Kidney (tissue), 14 donors: ENCODE data around the gene CCDC142. TPM values are rescaled to one million over a fixed set of nuclear protein-coding genes. Genes with fewer than 3 reads are reported as not detected.
"Not testable (repeated sequence)": the region's sequence is repeated elsewhere in the genome, so short reads cannot be mapped to it uniquely, and the experiment has no call there.

Experiments used
- DNase-seq, 5 donors: peaks; one replicate each; pipeline ENCODE4 v3.0.0-alpha.2; 2013 to 2020
- FAIRE-seq: peaks from 2 replicates; lab custom pipeline; 2012; peaks lifted over from hg19 to GRCh38; lab: Jason Lieb, UNC
- H3K27ac ChIP-seq, 2 donors: one replicate each; pipeline ENCODE4 v1.7.0; 2013; ENCODE audit warnings: low read depth in 2 of 2, low read length in 2 of 2, inconsistent platforms in 1 of 2
- H3K27me3 ChIP-seq: one replicate; pipeline ENCODE4 v1.7.1; 2013; ENCODE audit warnings: low read length, inconsistent platforms; ENCODE audit not compliant: control insufficient read depth, insufficient read depth
- H3K36me3 ChIP-seq, 3 donors: one replicate each; pipeline versions ENCODE4 v1.7.0 to v1.7.1; 2013; ENCODE audit warnings: low read length in 3 of 3, control low read depth in 1 of 3, inconsistent platforms in 1 of 3; ENCODE audit not compliant: insufficient read depth in 3 of 3, control insufficient read depth in 2 of 3
- H3K4me1 ChIP-seq, 3 donors: one replicate each; pipeline versions ENCODE4 v1.7.0 to v1.7.1; 2013; ENCODE audit warnings: low read length in 3 of 3, inconsistent platforms in 1 of 3, low read depth in 1 of 3; ENCODE audit not compliant: control insufficient read depth in 2 of 3, insufficient read depth in 2 of 3
- H3K4me3 ChIP-seq, 3 donors: one replicate each; pipeline versions ENCODE4 v1.7.0 to v1.8.1; 2013; ENCODE audit warnings: low read length in 3 of 3, control low read depth in 1 of 3, inconsistent platforms in 1 of 3
- H3K9ac ChIP-seq, 3 donors: one replicate each; pipeline versions ENCODE4 v1.7.0 to v1.7.1; 2013; ENCODE audit warnings: low read length in 3 of 3, control low read depth in 1 of 3, inconsistent platforms in 1 of 3
- H3K9me3 ChIP-seq, 3 donors: one replicate each; pipeline versions ENCODE4 v1.7.0 to v1.7.1; 2013; ENCODE audit warnings: low read length in 3 of 3, control low read depth in 1 of 3, inconsistent platforms in 1 of 3; ENCODE audit not compliant: control insufficient read depth in 2 of 3, insufficient read depth in 1 of 3
- intact Hi-C: fragments of 100-400 bp; cut with DNase I; formaldehyde crosslinking; loops from one replicate; pipeline ENCODE4 v1.11.1; 2022
- polyA plus RNA-seq: library from polyadenylated mRNA; stranded (reverse); fragments of 350-450 nt; fragmentation: Illumina TruSeq; extraction: RNeasy Lipid Tissue Mini Kit (QIAGEN cat#74804); gene quantifications from one replicate; pipeline ENCODE4 v1.2.3, GENCODE V29; 2014; ENCODE audit warnings: low read depth, low replicate concordance; ENCODE audit not compliant: insufficient read depth
- total RNA-seq: library from RNA; stranded (reverse); fragmentation: NEBNext Ultra II Directional; extraction: Animal tissue kit (Norgen Biotek cat#: 25700); gene quantifications from one replicate; pipeline ENCODE4 v1.2.1, GENCODE V29; 2021
- TF ChIP-seq, protein P1 (sequence below): IDR thresholded peaks from 3 replicates; pipeline ENCODE4 v1.5.1; 2012; ENCODE audit warnings: mild to moderate bottlenecking, moderate library complexity, borderline replicate concordance; ENCODE audit not compliant: insufficient read depth; ENCODE audit errors: extremely low read depth
- donor health status: control.
- donor health status: control.
- donor health status: control.
- donor health status: control.
- donor health status: control.
- donor health status: DM: yes; HTN: yes; CAD: no.
- donor health status: Normal renal cell carcinoma (clear cell type).

The CCDC142 gene
- total and polyA plus RNA-seq, 2 donors from 2014 or later: 2.8 to 23.1 TPM

DNA sequence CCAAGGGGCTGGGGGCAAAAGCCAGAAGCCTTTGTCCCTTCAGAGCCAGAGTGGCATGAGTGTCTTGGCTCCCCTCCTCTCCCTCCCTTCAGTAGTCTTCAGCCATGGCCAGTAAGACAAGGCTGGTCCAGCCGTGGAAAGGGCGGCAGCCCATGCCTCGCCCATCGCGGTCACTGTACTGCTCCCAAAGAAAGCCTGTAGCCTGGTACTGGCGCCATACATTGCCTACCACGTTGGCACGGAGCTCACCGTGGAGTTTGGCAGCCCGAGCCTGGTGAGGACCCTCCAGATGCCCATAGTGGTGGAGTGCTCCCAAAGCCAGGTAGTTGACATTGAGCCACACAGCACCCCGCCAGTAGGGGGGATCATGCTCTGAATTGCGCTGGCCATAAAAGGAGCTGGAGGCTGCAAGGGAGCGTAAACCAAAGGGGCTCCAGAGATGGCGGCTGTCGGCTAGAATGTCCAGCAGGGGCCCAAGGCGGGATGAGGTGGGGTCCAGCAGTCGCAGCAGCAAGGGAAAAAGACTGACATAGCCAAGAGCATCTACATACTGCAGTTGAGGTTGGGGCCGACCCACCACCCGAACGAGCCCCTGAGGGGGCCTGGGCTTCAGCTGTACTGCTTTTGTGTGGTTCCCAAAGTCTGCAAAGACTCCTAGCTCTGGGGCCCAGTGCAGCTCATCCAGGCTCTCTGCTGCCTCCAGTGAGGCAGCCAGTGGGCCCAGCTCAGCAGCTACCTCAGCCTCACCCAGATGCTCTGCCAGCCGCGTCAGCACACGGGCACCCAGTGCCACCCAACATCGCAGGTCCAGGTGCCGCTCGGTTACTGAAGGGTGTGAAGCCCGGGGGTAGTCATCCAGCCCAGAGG is 21.4 kb downstream of the CCDC142 start:
- no peak for FAIRE-seq

DNA sequence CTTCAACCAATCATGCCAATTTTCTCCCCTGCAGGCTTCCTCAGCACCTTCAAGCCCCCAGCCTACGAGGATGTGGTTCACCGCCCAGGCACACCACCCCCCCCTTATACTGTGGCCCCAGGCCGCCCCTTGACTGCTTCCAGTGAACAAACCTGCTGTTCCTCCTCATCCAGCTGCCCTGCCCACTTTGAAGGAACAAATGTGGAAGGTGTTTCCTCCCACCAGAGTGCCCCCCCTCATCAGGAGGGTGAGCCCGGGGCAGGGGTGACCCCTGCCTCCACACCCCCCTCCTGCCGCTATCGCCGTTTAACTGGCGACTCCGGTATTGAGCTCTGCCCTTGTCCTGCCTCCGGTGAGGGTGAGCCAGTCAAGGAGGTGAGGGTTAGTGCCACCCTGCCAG is 22.6 kb downstream of the CCDC142 start:
- not testable (repeated sequence) for H3K36me3 ChIP-seq

More for the DNA sequence above, 21.4 kb downstream of the CCDC142 start:
- peak in 1 of 5 donors; percentile 52 for DNase-seq
- H3K4me1 ChIP-seq: peaks cover 0 to 21% (median 13%) of the 10 kb centered on the region in 3 donors
- no peaks in the 10 kb centered on the region for H3K27me3 ChIP-seq
- H3K9ac ChIP-seq: no peak overlapping the region
- no peaks in the 10 kb centered on the region for H3K9me3 ChIP-seq
- TF ChIP-seq, protein P1, sequence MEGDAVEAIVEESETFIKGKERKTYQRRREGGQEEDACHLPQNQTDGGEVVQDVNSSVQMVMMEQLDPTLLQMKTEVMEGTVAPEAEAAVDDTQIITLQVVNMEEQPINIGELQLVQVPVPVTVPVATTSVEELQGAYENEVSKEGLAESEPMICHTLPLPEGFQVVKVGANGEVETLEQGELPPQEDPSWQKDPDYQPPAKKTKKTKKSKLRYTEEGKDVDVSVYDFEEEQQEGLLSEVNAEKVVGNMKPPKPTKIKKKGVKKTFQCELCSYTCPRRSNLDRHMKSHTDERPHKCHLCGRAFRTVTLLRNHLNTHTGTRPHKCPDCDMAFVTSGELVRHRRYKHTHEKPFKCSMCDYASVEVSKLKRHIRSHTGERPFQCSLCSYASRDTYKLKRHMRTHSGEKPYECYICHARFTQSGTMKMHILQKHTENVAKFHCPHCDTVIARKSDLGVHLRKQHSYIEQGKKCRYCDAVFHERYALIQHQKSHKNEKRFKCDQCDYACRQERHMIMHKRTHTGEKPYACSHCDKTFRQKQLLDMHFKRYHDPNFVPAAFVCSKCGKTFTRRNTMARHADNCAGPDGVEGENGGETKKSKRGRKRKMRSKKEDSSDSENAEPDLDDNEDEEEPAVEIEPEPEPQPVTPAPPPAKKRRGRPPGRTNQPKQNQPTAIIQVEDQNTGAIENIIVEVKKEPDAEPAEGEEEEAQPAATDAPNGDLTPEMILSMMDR: peak; percentile 11
- H3K27ac ChIP-seq: no peak overlapping the region
- intact Hi-C loops: no loop called here
- H3K4me3 ChIP-seq: no peak overlapping the region
- H3K36me3 ChIP-seq: peaks cover 0 to 3% (median 0%) of the 10 kb centered on the region in 3 donors

DNA sequence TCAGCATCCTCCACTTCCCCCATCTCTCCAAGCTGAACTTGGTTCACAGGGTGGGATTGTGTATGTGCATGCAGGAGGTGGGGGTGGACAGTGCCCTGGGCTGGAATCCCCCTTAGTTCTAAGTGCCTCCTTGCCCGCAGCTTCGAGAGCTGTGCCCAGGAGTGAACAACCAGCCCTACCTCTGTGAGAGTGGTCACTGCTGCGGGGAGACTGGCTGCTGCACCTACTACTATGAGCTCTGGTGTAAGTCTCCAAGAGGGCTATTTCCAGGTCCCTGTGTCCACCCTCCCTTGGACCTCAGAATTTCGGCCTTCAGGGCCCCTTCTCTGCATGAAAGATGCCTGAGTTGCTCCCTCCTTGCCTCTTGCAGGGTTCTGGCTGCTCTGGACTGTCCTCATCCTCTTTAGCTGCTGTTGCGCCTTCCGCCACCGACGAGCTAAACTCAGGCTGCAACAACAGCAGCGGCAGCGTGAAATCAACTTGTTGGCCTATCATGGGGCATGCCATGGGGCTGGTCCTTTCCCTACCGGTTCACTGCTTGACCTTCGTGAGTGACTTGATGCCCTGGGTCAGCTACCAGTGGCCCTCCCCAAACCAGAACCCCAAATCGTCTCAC is 23.2 kb downstream of the CCDC142 start:
- peak in 2 of 5 donors; percentile 46 to 57 for DNase-seq
- H3K4me1 ChIP-seq: peaks cover 0 to 32% (median 16%) of the 10 kb centered on the region in 3 donors
- H3K27me3 ChIP-seq, H3K36me3 ChIP-seq, intact Hi-C loops, H3K27ac ChIP-seq, FAIRE-seq, H3K9ac ChIP-seq, H3K9me3 ChIP-seq: not testable (repeated sequence)
- H3K4me3 ChIP-seq: peak overlapping the region in 1 of 3 donors; percentile 97

More for the DNA sequence above, 22.6 kb downstream of the CCDC142 start:
- intact Hi-C loops, H3K9me3 ChIP-seq, H3K27me3 ChIP-seq, FAIRE-seq, H3K27ac ChIP-seq, H3K4me3 ChIP-seq, H3K9ac ChIP-seq: not testable (repeated sequence)
- H3K4me1 ChIP-seq: peaks cover 0 to 32% (median 16%) of the 10 kb centered on the region in 3 donors
- DNase-seq: peak in 2 of 5 donors; percentile 49 to 58

DNA sequence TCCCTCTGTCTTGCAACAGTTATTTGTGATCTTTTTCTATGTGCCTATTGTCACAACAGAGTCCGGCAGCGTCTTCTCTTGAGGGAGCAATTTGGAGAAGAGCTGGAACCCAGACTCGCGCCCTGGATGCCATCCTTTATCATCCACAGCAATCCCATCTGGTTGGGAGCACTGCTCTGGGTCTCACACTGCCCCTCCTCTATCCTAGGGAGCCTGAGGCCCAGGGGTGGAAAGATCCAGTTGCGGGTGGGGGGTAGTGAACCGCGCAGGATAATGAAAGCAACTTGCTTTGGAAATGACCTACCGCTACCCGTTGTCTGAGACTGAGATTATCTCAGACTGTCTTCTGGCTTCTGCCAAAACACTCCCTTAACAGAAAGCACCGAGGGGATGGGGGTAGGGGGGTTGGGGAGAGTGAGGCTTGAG is 23.8 kb downstream of the CCDC142 start:
- FAIRE-seq (no peak), DNase-seq (peak in 2 of 5 donors; percentile 53 to 69)
- Histone ChIP-seq H3K36me3 (peaks cover 0 to 3% (median 0%) of the 10 kb centered on the region in 3 donors), H3K4me3 (peak overlapping the region; percentile 79 to 97 (median 97)), H3K9ac (peak overlapping the region; percentile 56 to 94 (median 71)), H3K27ac (no peak overlapping the region), H3K27me3 (no peaks in the 10 kb centered on the region), H3K4me1 (peaks cover 0 to 26% (median 12%) of the 10 kb centered on the region in 3 donors), H3K9me3 (no peaks in the 10 kb centered on the region)
- TF ChIP-seq, protein P1: no peak
- intact Hi-C loops: no loop called here
